Skeletal muscle satellite cell (primary cell): ENCODE data around the gene GPRIN3.
"Not testable (repeated sequence)": the region's sequence is repeated elsewhere in the genome, so short reads cannot be mapped to it uniquely, and the experiment has no call there.

ENCODE experiments used
- H3K27me3 ChIP-seq: 2 replicates; pipeline ENCODE4 v1.7.0; 2013; ENCODE audit warnings: low read length; ENCODE audit not compliant: control insufficient read depth, insufficient read depth
- H3K36me3 ChIP-seq: 2 replicates; pipeline ENCODE4 v1.7.0; 2013; ENCODE audit warnings: mild to moderate bottlenecking, control low read depth, low read length; ENCODE audit not compliant: insufficient read depth
- H3K4me1 ChIP-seq: 2 replicates; pipeline ENCODE4 v1.7.0; 2013; ENCODE audit warnings: low read length; ENCODE audit not compliant: control insufficient read depth, insufficient read depth
- H3K4me2 ChIP-seq: 2 replicates; pipeline ENCODE4 v1.7.0; 2013; ENCODE audit warnings: mild to moderate bottlenecking, low read length
- H3K4me3 ChIP-seq: 2 replicates; pipeline ENCODE4 v1.7.0; 2013; ENCODE audit warnings: low read length
- H3K9ac ChIP-seq: 2 replicates; pipeline ENCODE4 v1.7.0; 2013; ENCODE audit warnings: mild to moderate bottlenecking, low read depth, low read length, moderate library complexity
- H3K9me3 ChIP-seq: replicated peaks from 2 replicates; pipeline ENCODE4 v1.7.0; 2013; ENCODE audit warnings: mild to moderate bottlenecking, control low read depth, low read length

The GPRIN3 gene

GRCh38 chr4:89212666-89213381 is 94.8 kb downstream of the GPRIN3 start:
- H3K9ac ChIP-seq = no peak overlapping the region
- peaks cover 14% of the 10 kb centered on the region for H3K27me3 ChIP-seq
- H3K4me1 ChIP-seq = no peaks in the 10 kb centered on the region
- H3K4me2 ChIP-seq = no peak overlapping the region
- no peaks in the 10 kb centered on the region for H3K36me3 ChIP-seq
- H3K9me3 ChIP-seq = no peaks in the 10 kb centered on the region
- H3K4me3 ChIP-seq = no peak overlapping the region

- Histone ChIP-seq H3K36me3 (no peaks in the 10 kb centered on the region), H3K4me3 (no peak overlapping the region), H3K4me1 (no peaks in the 10 kb centered on the region), H3K9me3 (no peaks in the 10 kb centered on the region), H3K27me3 (no peaks in the 10 kb centered on the region), H3K4me2 (no peak overlapping the region), H3K9ac (no peak overlapping the region)
Observed at GRCh38 chr4:89204624-89205023, 103.0 kb downstream of the GPRIN3 start.

DNA sequence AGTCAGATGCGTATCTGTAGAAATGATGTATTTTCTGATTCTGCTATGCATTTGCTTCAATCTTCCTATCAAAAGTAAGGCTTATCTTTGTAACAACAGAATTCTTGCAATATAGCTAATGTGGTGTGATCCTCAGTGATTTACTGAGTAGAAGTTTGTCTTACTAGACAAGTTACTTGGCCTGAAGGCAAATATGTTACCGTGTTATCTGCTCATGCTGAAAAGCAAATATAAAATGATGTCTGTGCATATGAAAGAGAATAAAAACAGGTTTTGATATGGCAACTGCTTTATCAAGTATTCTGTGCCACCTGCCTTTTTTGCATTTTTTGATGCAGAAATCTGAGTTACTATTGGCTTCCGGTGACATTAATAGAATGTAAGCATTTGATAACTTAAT is 103.7 kb downstream of the GPRIN3 start:
- Histone ChIP-seq H3K9me3 (no peaks in the 10 kb centered on the region), H3K4me3 (no peak overlapping the region), H3K4me1 (no peaks in the 10 kb centered on the region), H3K9ac (no peak overlapping the region), H3K4me2 (no peak overlapping the region), H3K27me3 (no peaks in the 10 kb centered on the region), H3K36me3 (no peaks in the 10 kb centered on the region)

DNA sequence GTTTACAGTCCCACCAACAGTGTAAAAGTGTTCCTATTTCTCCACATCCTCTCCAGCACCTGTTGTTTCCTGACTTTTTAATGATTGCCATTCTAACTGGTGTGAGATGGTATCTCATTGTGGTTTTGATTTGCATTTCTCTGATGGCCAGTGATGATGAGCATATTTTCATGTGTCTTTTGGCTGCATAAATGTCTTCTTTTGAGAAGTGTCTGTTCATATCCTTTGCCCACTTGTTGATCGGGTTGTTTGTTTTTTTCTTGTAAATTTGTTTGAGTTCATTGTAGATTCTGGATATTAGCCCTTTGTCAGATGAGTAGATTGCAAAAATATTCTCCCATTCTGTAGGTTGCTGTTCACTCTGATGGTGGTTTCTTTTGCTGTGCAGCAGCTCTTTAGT is 108.2 kb downstream of the GPRIN3 start:
- H3K9ac ChIP-seq, H3K4me2 ChIP-seq: not testable (repeated sequence)

DNA sequence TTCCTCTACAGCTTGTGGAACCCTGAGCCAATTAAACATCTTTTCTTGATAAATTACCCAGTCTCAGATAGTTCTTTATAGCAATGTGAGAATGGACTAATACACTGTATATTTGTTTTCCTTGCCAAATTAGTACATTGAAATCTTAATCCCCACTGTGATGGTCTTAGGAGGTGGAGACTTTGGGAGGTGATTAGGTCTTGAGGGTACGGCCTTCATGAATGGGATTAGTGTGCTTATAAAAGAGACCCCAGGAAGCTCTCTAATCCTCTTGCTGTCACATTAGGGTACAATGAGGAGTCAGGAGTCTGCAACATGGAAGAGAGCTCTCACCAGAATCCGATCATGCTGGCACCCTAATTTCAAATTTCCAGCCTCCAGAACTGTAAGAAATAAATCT is 109.7 kb downstream of the GPRIN3 start:
- Histone ChIP-seq H3K4me1 (no peaks in the 10 kb centered on the region), H3K9me3 (no peaks in the 10 kb centered on the region), H3K27me3 (no peaks in the 10 kb centered on the region), H3K4me2 (no peak overlapping the region), H3K36me3 (no peaks in the 10 kb centered on the region), H3K4me3 (no peak overlapping the region), H3K9ac (no peak overlapping the region)

More for the DNA sequence above, 108.2 kb downstream of the GPRIN3 start:
- not testable (repeated sequence) for H3K9me3 ChIP-seq, H3K4me1 ChIP-seq, H3K36me3 ChIP-seq, H3K4me3 ChIP-seq, H3K27me3 ChIP-seq

DNA sequence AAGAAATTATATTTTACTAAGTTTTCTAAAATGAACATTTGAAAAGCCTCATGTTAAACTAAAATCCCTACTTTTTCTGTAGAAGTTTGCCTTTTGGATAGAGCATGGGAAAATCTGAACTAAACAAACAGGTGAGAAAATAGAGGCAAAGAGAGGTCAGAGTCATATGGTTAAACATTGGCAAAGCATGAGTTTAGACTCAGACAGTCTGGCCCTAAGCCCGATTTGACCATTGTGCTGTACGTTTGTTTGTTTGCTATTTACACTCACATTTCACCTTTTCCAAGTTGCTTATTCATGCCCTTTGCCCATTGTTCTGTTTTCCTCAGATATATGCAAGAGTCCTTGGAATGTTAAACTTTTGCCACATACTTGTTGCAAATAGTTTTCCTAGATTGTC is 110.9 kb downstream of the GPRIN3 start:
- Histone ChIP-seq H3K4me2 (no peak overlapping the region), H3K4me3 (no peak overlapping the region), H3K9me3 (no peaks in the 10 kb centered on the region), H3K36me3 (no peaks in the 10 kb centered on the region), H3K9ac (no peak overlapping the region), H3K4me1 (no peaks in the 10 kb centered on the region), H3K27me3 (no peaks in the 10 kb centered on the region)

DNA sequence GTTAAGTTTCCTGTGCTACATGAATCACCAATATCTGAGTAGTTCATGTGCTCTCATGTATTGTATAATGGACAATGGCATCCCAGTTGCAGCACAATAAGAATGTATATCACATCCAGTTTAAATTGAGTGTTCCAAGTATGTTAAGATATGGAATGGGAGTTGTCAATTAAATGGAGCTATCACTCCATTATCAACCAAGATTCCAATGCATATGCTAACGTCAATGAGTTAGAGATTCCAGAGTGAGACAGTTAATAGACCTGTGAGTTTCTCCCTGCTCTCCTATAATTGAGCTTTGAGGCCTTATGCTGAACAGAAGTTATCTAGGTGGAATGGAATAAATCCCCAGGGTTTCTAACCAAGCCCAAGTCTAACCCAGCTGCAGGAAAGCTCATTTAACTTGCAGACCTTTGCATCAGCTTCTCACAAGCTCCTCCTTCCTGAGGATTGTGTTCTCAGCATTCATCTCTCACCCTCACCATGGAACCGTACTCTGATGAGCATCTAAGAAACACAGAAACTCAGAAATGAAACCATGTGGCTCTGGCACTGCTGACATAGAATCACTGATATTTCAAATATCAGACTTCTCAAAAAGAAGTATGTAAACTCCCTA is 111.4 kb downstream of the GPRIN3 start:
- H3K9ac ChIP-seq = no peak overlapping the region
- no peaks in the 10 kb centered on the region for H3K27me3 ChIP-seq
- no peaks in the 10 kb centered on the region for H3K4me1 ChIP-seq
- no peak overlapping the region for H3K4me2 ChIP-seq
- H3K9me3 ChIP-seq = no peaks in the 10 kb centered on the region
- no peaks in the 10 kb centered on the region for H3K36me3 ChIP-seq
- no peak overlapping the region for H3K4me3 ChIP-seq

- Histone ChIP-seq H3K36me3 (no peaks in the 10 kb centered on the region), H3K9me3 (no peaks in the 10 kb centered on the region), H3K27me3 (no peaks in the 10 kb centered on the region), H3K4me1 (no peaks in the 10 kb centered on the region), H3K4me3 (no peak overlapping the region), H3K4me2 (no peak overlapping the region), H3K9ac (no peak overlapping the region)
Observed at GRCh38 chr4:89193843-89194242, 113.8 kb downstream of the GPRIN3 start.
